Vagina (tissue), 2 donors: ENCODE data around the gene SLC16A1.

ENCODE experiments used
- CTCF ChIP-seq, 3 experiments: fragments of 450-650 bp in 2 of 3; fragments of 200-600 bp in 1 of 3; sonication (generic) in 1 of 3; IDR thresholded peaks; one replicate each; pipeline ENCODE4 v1.5.1; 2017 to 2019; ENCODE audit warnings: antibody characterized with exemption in 3 of 3, mild to moderate bottlenecking in 2 of 3, moderate library complexity in 2 of 3
- POLR2A ChIP-seq, 2 donors: fragments of 450-650 bp; IDR thresholded peaks; one replicate each; pipeline ENCODE4 v1.6.1; 2017; ENCODE audit warnings: antibody characterized with exemption in 2 of 2, mild to moderate bottlenecking in 2 of 2, moderate library complexity in 2 of 2

GRCh38 chr1:112909847-112910246 is 46.1 kb downstream of the SLC16A1 start:
- TF ChIP-seq CTCF (IDR thresholded peaks at IDR 0.05) (no peak), POLR2A (IDR thresholded peaks at IDR 0.05) (no peak)
